Bronchus fibroblast of lung (primary cell): Measurements from ENCODE around the gene PPFIA3. TPM values are rescaled to one million over a fixed set of nuclear protein-coding genes. Genes with fewer than 3 reads are reported as not detected.

Experiments
- total RNA-seq: library from RNA; depleted of rRNA; stranded (reverse); fragments of >200 nt; gene quantifications from 2 replicates; pipeline ENCODE4 v1.2.3, GENCODE V29; 2015

The PPFIA3 gene
- 2.2 TPM in 2 replicates for total RNA-seq

DNA sequence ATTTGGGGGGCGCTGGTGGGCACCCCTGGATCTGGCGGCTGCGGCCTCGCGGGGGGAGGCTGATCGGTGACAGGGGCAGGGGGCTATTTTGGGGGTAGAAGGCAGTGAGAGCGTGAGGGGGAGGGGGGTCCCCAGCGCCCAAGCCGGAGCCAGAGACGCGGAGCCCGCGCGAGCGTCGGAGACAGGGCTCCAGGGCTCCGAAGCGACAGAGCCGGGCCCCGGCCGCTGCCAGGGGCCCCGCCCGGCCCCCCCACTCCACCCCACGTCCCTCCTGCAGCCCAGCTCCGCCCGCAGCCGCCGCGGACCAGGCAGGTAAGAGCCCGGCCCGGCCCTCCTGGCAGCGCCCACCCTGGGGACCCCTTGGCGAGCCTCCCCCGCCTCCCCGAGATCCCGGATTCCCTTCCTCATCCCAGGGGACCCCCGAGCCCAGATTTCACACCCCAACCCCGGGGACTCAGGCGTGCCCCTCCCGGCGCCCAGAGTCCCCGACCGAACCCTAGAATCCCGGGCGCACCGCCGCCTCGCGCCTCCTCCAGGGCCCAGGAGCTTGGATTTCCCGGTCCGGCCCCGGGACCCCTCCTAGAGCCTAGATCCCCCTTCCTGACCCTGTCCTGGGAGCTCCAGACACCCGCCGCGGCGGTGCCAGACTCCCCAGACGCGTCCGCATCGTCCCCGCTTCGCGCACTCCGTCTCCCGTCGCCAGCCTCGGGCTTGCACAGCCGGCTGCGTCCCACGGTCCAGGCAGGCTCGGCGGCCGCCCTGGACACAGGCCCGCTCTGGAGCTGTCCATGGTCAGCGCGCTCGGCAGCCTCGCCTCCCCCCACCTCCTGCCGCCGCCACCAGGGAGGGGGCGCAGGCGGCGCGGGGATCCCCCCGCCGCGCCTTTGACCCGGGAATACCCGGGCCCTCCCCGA lies at the start of gene PPFIA3:
PPFIA3 (plus strand) TSS at position 134 of the 914 bp plus-strand sequence. CDS start 8,330 bp downstream, outside the sequence.

DNA sequence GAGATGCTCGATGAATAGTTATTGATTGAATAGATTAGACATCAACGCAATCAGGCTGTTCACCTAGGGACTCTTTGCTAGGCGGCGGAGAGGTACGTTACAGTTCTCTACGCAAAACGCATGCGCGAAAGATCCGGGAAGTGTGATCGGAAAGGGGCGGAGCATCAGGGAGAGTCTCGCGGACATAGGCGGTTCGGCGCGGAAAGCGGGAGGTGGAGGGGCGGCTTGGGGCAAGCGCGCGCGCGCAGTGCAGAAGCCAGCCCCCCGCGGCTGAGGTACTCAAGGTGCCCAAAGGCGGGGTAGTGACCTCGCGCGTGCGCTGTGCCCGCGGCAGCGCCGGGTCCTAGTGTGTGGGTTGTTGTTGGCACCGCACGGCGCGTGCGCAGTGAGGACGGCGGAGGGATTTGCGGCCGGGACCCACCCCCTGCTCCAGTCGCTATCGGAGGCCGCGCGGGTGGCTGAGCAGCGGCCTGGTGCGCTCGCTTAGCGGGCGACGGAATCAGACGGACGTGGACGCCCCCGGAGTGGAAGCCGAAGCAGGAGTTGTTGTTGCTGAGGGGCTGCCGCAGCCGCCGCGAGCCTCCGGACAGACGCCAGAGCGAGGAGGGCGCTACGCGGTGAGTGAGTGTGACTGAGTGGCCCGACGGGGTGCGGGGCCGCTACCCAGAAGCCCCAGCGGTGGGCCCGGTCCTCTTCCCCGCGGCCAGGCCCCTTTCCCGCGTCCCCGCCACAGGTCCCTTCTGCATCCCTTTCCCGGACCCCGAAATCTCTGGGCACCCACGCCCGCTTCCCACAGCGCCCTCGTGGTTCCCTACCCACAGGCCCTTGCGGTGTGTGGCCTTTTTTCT lies 34.1 kb upstream of the PPFIA3 start, which contains the start of gene SNRNP70:
SNRNP70 (plus strand) TSS at position 432 of the 848 bp plus-strand sequence. CDS start 964 bp downstream, outside the sequence.

DNA sequence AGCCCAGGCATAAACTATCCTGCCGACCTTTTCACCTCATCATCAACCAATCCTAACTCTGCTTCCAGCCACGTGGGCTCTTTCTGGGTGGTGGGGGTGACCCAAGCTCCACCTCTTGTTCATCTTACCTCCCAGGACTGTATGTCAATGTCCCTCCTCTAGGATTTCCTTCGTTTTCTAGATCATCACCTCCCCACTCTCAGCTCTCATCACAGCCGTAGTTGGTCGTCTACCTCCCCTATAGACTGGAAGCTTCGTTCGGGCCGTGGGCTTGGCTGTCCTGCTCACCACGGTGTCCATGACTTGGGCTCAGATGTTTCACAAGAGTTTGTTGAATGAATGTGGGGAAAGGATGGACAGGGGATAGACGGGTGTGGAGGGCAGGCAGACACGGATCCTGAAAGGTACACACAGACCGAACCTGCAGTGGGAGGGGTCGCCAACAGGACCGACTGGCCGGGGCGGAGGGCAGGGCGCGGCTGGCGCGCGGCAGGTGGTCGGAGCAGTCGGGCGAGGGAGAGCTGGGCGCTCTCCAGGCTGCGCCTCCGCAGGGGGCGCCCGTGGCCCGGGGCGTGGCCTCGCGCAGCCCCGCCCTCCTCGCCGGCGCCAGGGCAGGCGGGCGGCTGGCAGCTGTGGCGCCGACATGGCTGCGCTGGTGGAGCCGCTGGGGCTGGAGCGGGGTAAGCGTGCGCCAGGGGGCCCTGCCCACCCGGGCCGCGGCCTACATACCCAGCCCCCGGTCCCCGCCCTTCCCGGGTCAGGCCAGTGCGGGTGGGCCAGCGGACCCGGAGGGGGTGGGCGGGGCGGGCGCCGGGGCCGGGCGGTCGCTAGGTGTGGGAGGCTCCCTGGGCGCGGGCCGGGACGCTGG lies 5.3 kb upstream of the PPFIA3 start, which contains the start of gene LIN7B:
LIN7B (plus strand) TSS at position 609 of the 868 bp plus-strand sequence; CDS start at position 644, 35 bp downstream.

DNA sequence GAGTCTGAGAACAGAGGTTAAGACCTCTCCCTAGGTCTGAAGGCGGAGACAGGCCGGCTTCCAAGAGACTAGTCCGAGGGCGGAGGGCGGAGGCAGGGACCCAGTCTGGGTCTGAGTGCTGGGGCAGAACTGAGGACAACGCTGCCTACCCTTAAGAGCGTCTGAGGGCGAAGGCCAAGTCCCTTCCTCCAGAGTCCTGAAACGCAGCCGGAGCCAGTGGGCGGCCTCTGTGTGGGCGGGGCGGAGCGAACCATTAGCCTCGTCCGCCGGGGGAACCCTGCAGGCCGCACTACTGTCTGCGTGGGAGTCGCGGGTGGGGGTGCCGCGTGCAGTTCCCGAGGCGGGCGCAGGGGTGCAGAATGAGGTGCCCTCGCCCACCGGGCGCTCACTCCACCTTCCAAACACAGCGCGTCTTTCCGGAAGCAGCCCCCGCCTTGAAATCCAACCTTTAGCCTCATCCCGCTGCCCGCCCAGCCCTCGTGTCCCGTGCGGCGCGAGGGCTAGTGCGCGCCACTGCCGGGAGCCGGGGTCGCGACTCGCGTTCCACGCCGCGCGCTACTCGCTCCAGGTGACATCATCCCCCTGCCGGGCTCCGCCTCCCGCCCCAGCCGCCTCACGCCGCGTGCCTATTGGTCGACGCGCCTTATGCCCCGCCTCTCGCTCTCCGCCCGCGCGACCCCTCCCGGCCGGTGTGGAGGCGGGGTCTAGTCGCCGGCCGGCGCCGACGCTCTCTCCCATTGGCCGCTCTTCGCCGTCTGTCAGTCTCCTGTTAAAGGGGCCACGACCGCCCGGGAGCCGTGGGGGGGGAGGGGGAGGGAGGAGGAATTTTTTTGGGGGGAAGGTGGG lies 556 bp upstream of the PPFIA3 start, which contains the start of gene C19orf73:
C19orf73 (minus strand) TSS at position 579 of the 846 bp plus-strand sequence; CDS start at position 458, 121 bp downstream.

GRCh38 chr19:49155005-49155819 lies 35.9 kb downstream of the PPFIA3 start, which contains the start of gene HRC:
Gene HRC (minus strand): TSS chr19:49155396. CDS start chr19:49155237, 159 bp downstream.

DNA sequence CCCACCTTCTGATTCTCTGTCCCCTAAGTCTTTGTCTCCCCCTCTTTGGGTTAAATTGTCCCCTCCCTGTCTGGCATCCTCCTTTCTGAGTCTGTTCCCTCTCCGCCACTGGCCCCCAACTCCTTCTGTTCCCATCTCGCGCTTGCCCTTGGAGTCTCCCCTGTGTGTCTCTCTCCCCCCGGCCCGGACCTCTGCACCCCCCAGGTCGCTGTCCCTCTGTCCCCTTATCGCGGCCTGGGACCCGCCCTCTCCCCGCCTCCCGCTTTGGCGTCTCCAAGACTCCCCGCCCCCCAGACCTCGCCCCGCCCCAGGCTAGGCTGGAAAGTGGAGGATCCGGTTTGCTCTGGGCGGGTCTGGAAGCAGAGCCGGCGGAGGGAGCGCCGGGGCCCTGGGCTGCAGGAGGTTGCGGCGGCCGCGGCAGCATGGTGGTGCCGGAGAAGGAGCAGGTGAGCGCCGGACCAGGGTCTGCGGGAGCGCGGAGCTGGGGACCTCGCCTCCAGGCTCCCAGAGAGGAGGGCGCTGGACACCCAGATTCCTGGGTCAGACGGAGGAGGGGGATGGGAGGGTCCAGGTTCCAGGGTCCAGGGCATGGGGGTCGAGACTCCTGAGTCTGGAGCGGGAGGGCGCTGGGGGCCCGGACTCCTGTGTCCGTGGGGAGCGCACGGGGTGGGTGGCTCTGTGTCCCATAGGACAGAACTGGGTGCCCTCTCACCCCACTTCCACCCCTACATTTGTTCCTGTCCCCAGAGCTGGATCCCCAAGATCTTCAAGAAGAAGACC lies 38.3 kb downstream of the PPFIA3 start, which contains the start of gene TRPM4:
TRPM4 (plus strand) TSS at position 348 of the 780 bp plus-strand sequence; CDS start at position 423, 75 bp downstream.

Other genes with a start within 250 kb of the PPFIA3 start
- gene PPP1R15A, start 247.1 kb upstream of the PPFIA3 start, total RNA-seq, result 23.3 and 33.8 TPM in 2 replicates
- gene TULP2, start 220.8 kb upstream of the PPFIA3 start, total RNA-seq, result 0.17 and 0.45 TPM in 2 replicates
- 166 and 176 TPM in 2 replicates for gene NUCB1, start 219.2 kb upstream of the PPFIA3 start, total RNA-seq
- not detected in 2 replicates for gene DHDH, start 185.8 kb upstream of the PPFIA3 start, total RNA-seq
- gene BAX, start 164.7 kb upstream of the PPFIA3 start, total RNA-seq, result 127 and 135 TPM in 2 replicates
- 3,185 and 3,463 TPM in 2 replicates for gene FTL, start 154.2 kb upstream of the PPFIA3 start, total RNA-seq
- gene GYS1, start 126.2 kb upstream of the PPFIA3 start, total RNA-seq, result 28.7 and 30.8 TPM in 2 replicates
- gene RUVBL2, start 125.7 kb upstream of the PPFIA3 start, total RNA-seq, result 350 and 368 TPM in 2 replicates
- 0.45 TPM in 1 of 2 replicates, not detected in the other for gene LHB, start 102.5 kb upstream of the PPFIA3 start, total RNA-seq
- gene CGB3, start 95.2 kb upstream of the PPFIA3 start, total RNA-seq, result not detected in 2 replicates
- 0.34 TPM in 1 of 2 replicates, not detected in the other for gene CGB2, start 87.7 kb upstream of the PPFIA3 start, total RNA-seq
- gene CGB1, start 82.6 kb upstream of the PPFIA3 start, total RNA-seq, result 2.9 TPM in 1 of 2 replicates, not detected in the other
- not detected in 2 replicates for gene CGB5, start 75.7 kb upstream of the PPFIA3 start, total RNA-seq
- not detected in 2 replicates for gene CGB8, start 70.4 kb upstream of the PPFIA3 start, total RNA-seq
- 0.30 and 0.34 TPM in 2 replicates for gene CGB7, start 61.8 kb upstream of the PPFIA3 start, total RNA-seq
- not detected in 2 replicates for gene NTF4, start 54.7 kb upstream of the PPFIA3 start, total RNA-seq
- not detected in 2 replicates for gene KCNA7, start 46.8 kb upstream of the PPFIA3 start, total RNA-seq
- 178 and 179 TPM in 2 replicates for gene SNRNP70, start 34.1 kb upstream of the PPFIA3 start, total RNA-seq
- gene LIN7B, start 5.2 kb upstream of the PPFIA3 start, total RNA-seq, result 4.7 and 5.2 TPM in 2 replicates
- gene C19orf73, start 401 bp upstream of the PPFIA3 start, total RNA-seq, result 2.2 and 3.3 TPM in 2 replicates
- not detected in 2 replicates for gene HRC, start 35.9 kb downstream of the PPFIA3 start, total RNA-seq
- gene TRPM4, start 38.2 kb downstream of the PPFIA3 start, total RNA-seq, result 10.4 and 12.1 TPM in 2 replicates
- 0.59 TPM in 1 of 2 replicates, not detected in the other for gene SLC6A16, start 205.6 kb downstream of the PPFIA3 start, total RNA-seq
- not detected in 2 replicates for gene CD37, start 215.9 kb downstream of the PPFIA3 start, total RNA-seq
- 47.9 and 49.4 TPM in 2 replicates for gene TEAD2, start 242.9 kb downstream of the PPFIA3 start, total RNA-seq
- gene DKKL1, start 244.3 kb downstream of the PPFIA3 start, total RNA-seq, result 1.3 and 2.2 TPM in 2 replicates